CD4-positive, alpha-beta memory T cell (primary cell): ENCODE measurements around the gene ELAVL3. TPM values are rescaled to one million over a fixed set of nuclear protein-coding genes. Genes with fewer than 3 reads are reported as not detected.
A peak's percentile ranks its signal among the peaks of the same experiment; 100 is the strongest.

Experiments used
- CTCF ChIA-PET: fragments of 350-600 bp; sonication (Branson Sonifier 250); formaldehyde crosslinking; loops from one replicate; lab custom pipeline; 2021; ENCODE audit warnings: inconsistent platforms; ENCODE audit not compliant: partially characterized antibody; lab: Charles Lee
- POLR2A ChIA-PET: fragments of 350-600 bp; sonication (Branson Sonifier 250); formaldehyde crosslinking; loops from one replicate; lab custom pipeline; 2021; ENCODE audit not compliant: partially characterized antibody; lab: Charles Lee
- DNase-seq, 5 donors: peaks; one replicate each; pipeline versions ENCODE4 v3.0.0 to v3.0.0-alpha.2; 2020 to 2022; ENCODE audit warnings: mixed read lengths in 1 of 5
- H3K27ac ChIP-seq: one replicate; pipeline ENCODE4 v1.7.0; 2013; ENCODE audit warnings: low read depth, low read length
- H3K27me3 ChIP-seq: 2 replicates; pipeline ENCODE4 v1.7.0; 2013; ENCODE audit warnings: mild to moderate bottlenecking, low read length, moderate library complexity; ENCODE audit not compliant: insufficient read depth
- H3K36me3 ChIP-seq: 2 replicates; pipeline ENCODE4 v1.7.0; 2013; ENCODE audit warnings: mild to moderate bottlenecking, low read length, moderate library complexity; ENCODE audit not compliant: insufficient read depth
- H3K4me1 ChIP-seq: 2 replicates; pipeline ENCODE4 v1.7.0; 2013; ENCODE audit warnings: mild to moderate bottlenecking, low read length, moderate library complexity; ENCODE audit not compliant: insufficient read depth
- H3K4me3 ChIP-seq, 2 donors: one replicate each; pipeline ENCODE4 v1.7.0; 2013; ENCODE audit warnings: low read length in 2 of 2, mild to moderate bottlenecking in 1 of 2
- H3K9me3 ChIP-seq, 2 donors: one replicate each; pipeline ENCODE4 v1.7.0; 2013; ENCODE audit warnings: low read length in 2 of 2, control low read depth in 1 of 2; ENCODE audit not compliant: control insufficient read depth in 1 of 2
- H3K27ac Mint-ChIP-seq, 7 donors: one replicate each; pipeline ENCODE4 v1.8.0; 2020 to 2021; ENCODE audit warnings: mixed read lengths in 7 of 7, mild to moderate bottlenecking in 6 of 7, inconsistent platforms in 3 of 7, moderate library complexity in 3 of 7
- H3K27me3 Mint-ChIP-seq, 2 donors: one replicate each; pipeline ENCODE4 v1.8.0; 2020 to 2021; ENCODE audit warnings: mixed read lengths in 2 of 2
- H3K36me3 Mint-ChIP-seq, 2 donors: one replicate each; pipeline ENCODE4 v1.8.0; 2020 to 2021; ENCODE audit warnings: mixed read lengths in 2 of 2, inconsistent platforms in 1 of 2, mild to moderate bottlenecking in 1 of 2
- H3K4me1 Mint-ChIP-seq, 4 donors: one replicate each; pipeline ENCODE4 v1.8.0; 2020 to 2021; ENCODE audit warnings: mixed read lengths in 4 of 4, mild to moderate bottlenecking in 1 of 4
- H3K4me3 Mint-ChIP-seq, 8 donors: one replicate each; pipeline ENCODE4 v1.8.0; 2020 to 2021; ENCODE audit warnings: mixed read lengths in 8 of 8, mild to moderate bottlenecking in 7 of 8, moderate library complexity in 6 of 8, inconsistent platforms in 3 of 8
- H3K9me3 Mint-ChIP-seq, 8 donors: one replicate each; pipeline ENCODE4 v1.8.0; 2020 to 2021; ENCODE audit warnings: mixed read lengths in 8 of 8, mild to moderate bottlenecking in 5 of 8, inconsistent platforms in 3 of 8, moderate library complexity in 1 of 8
- intact Hi-C: fragments of 100-400 bp; cut with micrococcal nuclease; formaldehyde crosslinking; loops from one replicate; pipeline ENCODE4 v1.15.1; 2023
- polyA plus RNA-seq, 2 donors: library from polyadenylated mRNA; unstranded; fragments of 300-500 nt; fragmentation: Illumina TruSeq; gene quantifications; one replicate each; pipeline ENCODE4 v1.2.3, GENCODE V29; 2021
- total RNA-seq, 2 experiments: library from RNA; stranded (reverse); gene quantifications; one replicate each; pipeline ENCODE4 v1.2.3, GENCODE V29; 2021

Gene ELAVL3
- total and polyA plus RNA-seq, 4 experiments from 2014 or later: not detected

GRCh38 chr19:11481534-11482383 lies 913 bp upstream of the ELAVL3 start:
- ChIA-PET CTCF (interaction anchor here (0.5 to 3.4 kb wide), 38 partner anchors 7 to 446 kb away, joined by 3 to 56 read pairs (median 4); partner anchors contain the start of genes EPOR, ODAD3, PRKCSH and RAB3D), POLR2A (interaction anchor here (0.7 to 2.0 kb wide), 12 partner anchors 9 to 188 kb away, joined by 3 to 22 read pairs (median 6); partner anchors contain the start of genes CCDC159, ECSIT, ODAD3 and PRKCSH)
- Histone ChIP-seq H3K4me3 (peak overlapping the region in 1 of 2 donors; percentile 35), H3K9me3 (no peaks in the 10 kb centered on the region), H3K27ac (no peak overlapping the region), H3K27me3 (peaks cover 12% of the 10 kb centered on the region), H3K4me1 (peaks cover 24% of the 10 kb centered on the region), H3K36me3 (no peaks in the 10 kb centered on the region)
- Mint-ChIP-seq H3K27me3 (peaks cover 20 to 23% of the 10 kb centered on the region in 2 donors), H3K4me1 (peaks cover 8 to 37% (median 20%) of the 10 kb centered on the region in 4 donors), H3K9me3 (peaks cover 0 to 3% (median 0%) of the 10 kb centered on the region in 8 donors), H3K4me3 (peak overlapping the region; percentile 4 to 68 (median 60)), H3K36me3 (peaks cover 7 to 10% of the 10 kb centered on the region in 2 donors), H3K27ac (peak overlapping the region in 4 of 7 donors; percentile 29 to 76 (median 66))
- intact Hi-C loops: loop anchor here (1.0 to 5.0 kb wide), 6 partner anchors 24 to 344 kb away; partner anchors contain the start of genes ODAD3, PRKCSH and ZNF653
- DNase-seq: peak; percentile 46 to 72 (median 53)

GRCh38 chr19:11479898-11480714 lies 740 bp downstream of the ELAVL3 start:
- intact Hi-C loops: loop anchor here (5.0 kb wide), 1 partner anchor 238 kb away; no protein-coding TSS in a partner anchor
- ChIA-PET CTCF (interaction anchor here (3.4 kb wide), 1 partner anchor 98 kb away, joined by 49 read pairs; the partner anchor contains the start of gene EPOR), POLR2A (interaction anchor here (0.6 kb wide), 1 partner anchor 25 kb away, joined by 3 read pairs; no protein-coding TSS in a partner anchor)
- peak in 1 of 5 donors; percentile 18 for DNase-seq
- H3K4me1 ChIP-seq: peaks cover 24% of the 10 kb centered on the region
- Mint-ChIP-seq H3K27ac (no peak overlapping the region), H3K4me3 (peak overlapping the region in 1 of 8 donors; percentile 20), H3K4me1 (peaks cover 8 to 35% (median 20%) of the 10 kb centered on the region in 4 donors), H3K36me3 (peaks cover 2 to 6% of the 10 kb centered on the region in 2 donors), H3K27me3 (peaks cover 20 to 21% of the 10 kb centered on the region in 2 donors), H3K9me3 (peaks cover 0 to 3% (median 0%) of the 10 kb centered on the region in 8 donors)
- peaks cover 12% of the 10 kb centered on the region for H3K27me3 ChIP-seq
- no peak overlapping the region for H3K27ac ChIP-seq
- no peak overlapping the region for H3K4me3 ChIP-seq
- H3K36me3 ChIP-seq: no peaks in the 10 kb centered on the region
- H3K9me3 ChIP-seq: no peaks in the 10 kb centered on the region

- peak overlapping the region in 5 of 8 donors; percentile 39 to 57 (median 46) for H3K4me3 Mint-ChIP-seq
- intact Hi-C loops: no loop called here
- peaks cover 20 to 21% of the 10 kb centered on the region in 2 donors for H3K27me3 Mint-ChIP-seq
- peak in 3 of 5 donors; percentile 16 to 27 (median 27) for DNase-seq
- peaks cover 0 to 4% of the 10 kb centered on the region in 2 donors for H3K36me3 Mint-ChIP-seq
- ChIA-PET CTCF (no interaction called here), POLR2A (no interaction called here)
- peaks cover 0 to 3% (median 0%) of the 10 kb centered on the region in 8 donors for H3K9me3 Mint-ChIP-seq
- Histone ChIP-seq H3K9me3 (no peaks in the 10 kb centered on the region), H3K27me3 (peaks cover 12% of the 10 kb centered on the region), H3K4me1 (peaks cover 24% of the 10 kb centered on the region), H3K27ac (no peak overlapping the region), H3K36me3 (no peaks in the 10 kb centered on the region), H3K4me3 (no peak overlapping the region)
- H3K27ac Mint-ChIP-seq: peak overlapping the region in 1 of 7 donors; percentile 24
- H3K4me1 Mint-ChIP-seq: peaks cover 8 to 33% (median 20%) of the 10 kb centered on the region in 4 donors
Observed at GRCh38 chr19:11479090-11479897, 1.6 kb downstream of the ELAVL3 start.

- H3K4me1 Mint-ChIP-seq: peaks cover 8 to 33% (median 17%) of the 10 kb centered on the region in 4 donors
Observed at GRCh38 chr19:11478167-11479089, 2.4 kb downstream of the ELAVL3 start.

GRCh38 chr19:11475861-11476260 lies 5.0 kb downstream of the ELAVL3 start:
- POLR2A ChIA-PET: no interaction called here

More at GRCh38 chr19:11478167-11479089, 2.4 kb downstream of the ELAVL3 start:
- Mint-ChIP-seq H3K4me3 (peak overlapping the region in 4 of 8 donors; percentile 39 to 46 (median 43)), H3K27ac (peak overlapping the region in 1 of 7 donors; percentile 24), H3K27me3 (peaks cover 20 to 21% of the 10 kb centered on the region in 2 donors), H3K9me3 (peaks cover 0 to 3% (median 0%) of the 10 kb centered on the region in 8 donors), H3K36me3 (peaks cover 0 to 3% of the 10 kb centered on the region in 2 donors)
- Histone ChIP-seq H3K4me3 (no peak overlapping the region), H3K27ac (no peak overlapping the region), H3K36me3 (no peaks in the 10 kb centered on the region), H3K9me3 (no peaks in the 10 kb centered on the region), H3K4me1 (peaks cover 24% of the 10 kb centered on the region), H3K27me3 (peaks cover 12% of the 10 kb centered on the region)
- CTCF ChIA-PET: interaction anchor here (0.6 kb wide), 1 partner anchor 275 kb away, joined by 3 read pairs; no protein-coding TSS in a partner anchor
- POLR2A ChIA-PET: no interaction called here
- intact Hi-C loops: no loop called here
- DNase-seq: peak in 1 of 5 donors; percentile 35

More at GRCh38 chr19:11475861-11476260, 5.0 kb downstream of the ELAVL3 start:
- Mint-ChIP-seq H3K27ac (no peak overlapping the region), H3K4me3 (no peak overlapping the region), H3K36me3 (no peaks in the 10 kb centered on the region), H3K27me3 (peaks cover 10% of the 10 kb centered on the region in 2 donors), H3K4me1 (peaks cover 0 to 11% (median 2%) of the 10 kb centered on the region in 4 donors), H3K9me3 (peaks cover 0 to 4% (median 0%) of the 10 kb centered on the region in 8 donors)
- H3K27ac ChIP-seq: no peak overlapping the region
- intact Hi-C loops: no loop called here
- no peaks in the 10 kb centered on the region for H3K4me1 ChIP-seq
- DNase-seq: peak in 1 of 5 donors; percentile 13
- no peaks in the 10 kb centered on the region for H3K9me3 ChIP-seq
- peaks cover 4% of the 10 kb centered on the region for H3K27me3 ChIP-seq
- CTCF ChIA-PET: interaction anchor here (0.6 kb wide), 1 partner anchor 9 kb away, joined by 3 read pairs; no protein-coding TSS in a partner anchor
- H3K4me3 ChIP-seq: no peak overlapping the region
- H3K36me3 ChIP-seq: no peaks in the 10 kb centered on the region
